Small intestine (tissue), 4 donors: ENCODE data around the gene NRAP. TPM values are rescaled to one million over a fixed set of nuclear protein-coding genes. Genes with fewer than 3 reads are reported as not detected.

Source experiments
- polyA plus RNA-seq, 4 donors: library from polyadenylated mRNA; stranded (reverse) in 3 of 4; unstranded in 1 of 4; fragments of 200-250 nt in 3 of 4; fragments of 120-200 nt in 1 of 4; gene quantifications; one replicate each; pipeline versions ENCODE4 v1.2.1 to v1.2.3, GENCODE V29; 2013
- donor health status: healthy with polysubstance abuse.
- donor health status: Bipolar disorder and iron deficiency.
- donor health status: healthy.

The NRAP gene
- polyA plus RNA-seq, 4 donors: 0.03 to 2.2 (median 0.18) TPM

Other genes starting within 250 kb of the NRAP start
- 10 to 100 TPM in 1 of 4 donors, 1 to 10 TPM in 1, under 1 TPM in 1, not detected in 1; 0.89 to 16.3 (median 1.9) TPM for gene HABP2, start 111.0 kb downstream of the NRAP start, polyA plus RNA-seq
- gene CASP7, start 15.9 kb upstream of the NRAP start, polyA plus RNA-seq: 100 to 1,000 TPM in 1 of 4 donors, 10 to 100 TPM in 3; 33.5 to 139 (median 74.8) TPM
- 10 to 100 TPM; 23.1 to 60.0 (median 39.8) TPM for gene PLEKHS1, start 87.6 kb upstream of the NRAP start, polyA plus RNA-seq
- gene DCLRE1A, start 190.0 kb upstream of the NRAP start, polyA plus RNA-seq: 1 to 10 TPM; 3.8 to 9.5 (median 4.6) TPM
- 10 to 100 TPM in 1 of 4 donors, 1 to 10 TPM in 3; 4.1 to 18.3 (median 6.7) TPM for gene NHLRC2, start 190.6 kb upstream of the NRAP start, polyA plus RNA-seq